Effector memory CD4-positive, alpha-beta T cell (primary cell): ENCODE results near the gene RIMS4.

ENCODE experiments used
- DNase-seq, 3 donors: peaks; one replicate each; pipeline ENCODE4 v3.0.0-alpha.2; 2020
- H3K27ac ChIP-seq: 2 replicates; pipeline ENCODE4 v1.7.0; 2013; ENCODE audit warnings: mild to moderate bottlenecking, low read length, moderate library complexity; ENCODE audit not compliant: insufficient read depth, poor library complexity, severe bottlenecking
- H3K27me3 ChIP-seq: replicated peaks from 2 replicates; pipeline ENCODE4 v1.7.0; 2013; ENCODE audit warnings: mild to moderate bottlenecking, low read length; ENCODE audit not compliant: insufficient read depth, control insufficient read depth, poor library complexity, severe bottlenecking
- H3K36me3 ChIP-seq: 2 replicates; pipeline ENCODE4 v1.7.0; 2013; ENCODE audit warnings: mild to moderate bottlenecking, low read length, moderate library complexity; ENCODE audit not compliant: control insufficient read depth, insufficient read depth
- H3K4me1 ChIP-seq: 2 replicates; pipeline ENCODE4 v1.7.0; 2013; ENCODE audit warnings: low read length, mild to moderate bottlenecking; ENCODE audit not compliant: control insufficient read depth, insufficient read depth, poor library complexity, severe bottlenecking
- H3K4me3 ChIP-seq: 2 replicates; pipeline ENCODE4 v1.7.0; 2013; ENCODE audit warnings: low read length, low read depth, mild to moderate bottlenecking; ENCODE audit not compliant: insufficient read depth, poor library complexity, severe bottlenecking
- H3K9me3 ChIP-seq: 2 replicates; pipeline ENCODE4 v1.7.0; 2013; ENCODE audit warnings: mild to moderate bottlenecking, low read length, moderate library complexity; ENCODE audit not compliant: control insufficient read depth

RIMS4 gene

DNA sequence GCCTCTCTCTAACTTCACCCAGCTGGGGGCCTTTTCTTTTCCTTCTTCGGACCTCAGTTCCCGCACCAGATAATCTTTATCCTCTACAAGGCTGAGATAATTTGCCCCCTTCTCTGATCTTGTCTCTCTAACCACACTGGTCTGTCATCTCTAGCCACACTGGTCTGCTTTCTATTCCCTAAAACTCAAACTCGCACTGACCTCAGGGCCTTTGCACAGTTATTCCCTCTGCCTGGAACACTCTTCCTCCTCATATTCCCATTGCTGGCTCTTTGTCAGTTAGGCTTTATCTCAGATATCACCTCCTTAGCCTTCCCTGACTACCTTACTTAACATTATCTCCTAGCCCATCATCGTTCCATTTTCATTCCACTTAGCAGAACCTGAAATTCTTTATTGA is 7.6 kb downstream of the RIMS4 start:
- H3K9me3 ChIP-seq = no peaks in the 10 kb centered on the region
- no peak overlapping the region for H3K4me3 ChIP-seq
- peaks cover 13% of the 10 kb centered on the region for H3K27me3 ChIP-seq
- no peaks in the 10 kb centered on the region for H3K36me3 ChIP-seq
- H3K4me1 ChIP-seq = no peaks in the 10 kb centered on the region
- H3K27ac ChIP-seq = no peak overlapping the region
- no peak for DNase-seq

DNA sequence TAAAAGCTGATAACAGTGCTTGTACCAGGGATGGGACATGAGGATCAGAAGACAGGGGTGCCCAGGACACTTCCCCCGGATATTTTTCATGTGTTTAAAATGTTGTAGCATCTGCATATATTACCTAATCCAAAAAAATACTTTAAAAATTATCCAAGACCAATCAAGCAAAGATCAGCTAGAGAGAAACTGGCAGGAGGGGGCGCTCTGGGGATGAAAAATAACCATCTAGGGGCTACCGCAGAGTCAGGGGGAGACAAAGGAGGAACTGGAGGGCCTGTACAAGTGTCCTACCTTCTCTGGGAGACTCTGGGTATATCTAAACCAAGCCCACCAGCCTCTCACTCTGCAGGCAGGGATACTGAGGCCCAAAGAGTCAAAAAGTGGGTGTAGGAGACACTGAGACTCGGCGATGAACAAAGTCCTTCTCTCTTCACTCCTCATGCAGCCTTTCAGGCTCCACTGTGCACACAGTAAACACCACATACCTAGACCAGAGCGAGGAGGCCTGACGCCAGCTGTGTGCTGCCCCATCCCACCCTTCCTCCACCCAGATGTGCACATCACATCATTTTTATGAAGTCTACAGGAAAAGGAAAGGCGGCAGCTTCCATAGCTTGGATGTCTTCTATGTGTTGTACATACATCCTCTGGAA is 9.8 kb downstream of the RIMS4 start:
- H3K4me1 ChIP-seq = no peaks in the 10 kb centered on the region
- peaks cover 5% of the 10 kb centered on the region for H3K27me3 ChIP-seq
- DNase-seq = no peak
- H3K36me3 ChIP-seq = no peaks in the 10 kb centered on the region
- no peaks in the 10 kb centered on the region for H3K9me3 ChIP-seq
- H3K27ac ChIP-seq = no peak overlapping the region
- no peak overlapping the region for H3K4me3 ChIP-seq

DNA sequence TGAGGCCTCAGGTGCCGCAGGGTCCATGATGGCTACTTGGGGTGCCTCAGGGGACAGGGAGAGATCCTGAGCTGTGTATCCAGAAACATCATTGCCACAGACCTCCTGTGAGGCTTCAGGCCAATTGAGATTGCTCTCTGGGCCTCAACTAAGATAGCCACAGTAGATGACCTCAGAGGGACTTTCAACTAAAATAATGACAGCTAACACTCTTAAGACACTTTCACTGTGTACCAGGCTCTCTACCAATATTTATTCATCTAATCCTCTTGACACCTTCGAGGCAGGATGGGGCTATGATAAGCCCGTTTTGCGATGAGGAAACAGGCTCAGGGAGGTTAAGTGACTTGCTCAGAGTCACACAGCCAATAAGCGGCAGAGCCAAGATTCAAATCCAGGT is 10.7 kb downstream of the RIMS4 start:
- Histone ChIP-seq H3K36me3 (no peaks in the 10 kb centered on the region), H3K4me1 (no peaks in the 10 kb centered on the region), H3K4me3 (no peak overlapping the region), H3K27ac (no peak overlapping the region), H3K27me3 (no peaks in the 10 kb centered on the region), H3K9me3 (no peaks in the 10 kb centered on the region)
- DNase-seq = no peak

DNA sequence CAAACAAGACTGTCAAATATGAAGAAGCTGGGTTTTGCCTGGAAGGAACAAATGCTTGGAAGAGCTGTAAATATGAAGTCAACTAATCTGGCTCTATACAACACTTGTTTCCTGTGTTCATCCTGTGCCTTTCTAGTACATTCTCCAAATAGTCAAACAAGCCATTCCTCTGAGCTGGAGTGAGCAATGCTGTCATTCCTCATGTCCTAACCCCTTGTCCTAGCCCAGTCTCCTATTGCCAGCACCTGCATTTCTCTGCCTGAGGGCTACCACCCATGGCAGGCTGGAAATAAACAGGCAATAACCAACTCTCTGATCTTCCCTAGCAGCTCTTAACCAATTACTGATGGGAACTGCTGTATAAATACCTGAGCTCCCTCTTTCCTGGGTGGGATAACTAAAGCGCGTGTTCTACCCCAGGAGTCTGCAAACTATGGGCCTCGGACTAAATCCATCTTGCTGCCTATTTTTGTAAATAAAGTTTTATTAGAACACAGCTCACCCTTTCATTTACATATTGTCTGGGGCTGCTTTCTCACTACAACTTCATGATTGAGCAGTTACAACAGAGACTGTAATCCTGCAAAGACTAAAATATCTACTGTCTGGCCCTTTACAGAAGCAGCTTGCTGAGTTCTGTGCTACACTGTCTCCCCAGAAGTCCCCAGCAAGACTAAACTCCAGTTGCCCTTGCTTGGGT is 13.4 kb downstream of the RIMS4 start:
- H3K4me1 ChIP-seq = no peaks in the 10 kb centered on the region
- H3K4me3 ChIP-seq = no peak overlapping the region
- H3K27me3 ChIP-seq = no peaks in the 10 kb centered on the region
- no peaks in the 10 kb centered on the region for H3K36me3 ChIP-seq
- H3K27ac ChIP-seq = no peak overlapping the region
- no peak for DNase-seq
- no peaks in the 10 kb centered on the region for H3K9me3 ChIP-seq

DNA sequence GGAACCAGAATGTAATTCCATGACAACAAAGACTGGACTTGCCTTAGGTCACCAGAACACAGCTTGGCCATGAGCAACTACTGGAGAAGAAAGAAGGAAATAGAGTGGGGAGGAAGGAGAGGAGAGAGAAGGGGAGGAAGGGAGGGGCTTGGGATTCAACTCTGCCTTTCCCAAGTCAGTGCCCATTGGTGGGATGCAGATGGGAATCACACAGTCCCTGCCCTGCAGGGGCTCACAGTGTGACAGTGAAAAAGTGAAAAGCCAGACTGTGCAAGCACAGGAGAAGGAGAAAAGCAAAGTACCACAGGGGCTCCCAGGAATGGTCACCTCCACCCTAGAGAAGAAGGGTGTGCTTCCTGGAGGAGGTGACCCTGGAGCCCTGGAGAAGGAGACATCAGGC is 14.0 kb downstream of the RIMS4 start:
- Histone ChIP-seq H3K36me3 (no peaks in the 10 kb centered on the region), H3K27me3 (no peaks in the 10 kb centered on the region), H3K4me3 (no peak overlapping the region), H3K4me1 (no peaks in the 10 kb centered on the region), H3K27ac (no peak overlapping the region), H3K9me3 (no peaks in the 10 kb centered on the region)
- no peak for DNase-seq

DNA sequence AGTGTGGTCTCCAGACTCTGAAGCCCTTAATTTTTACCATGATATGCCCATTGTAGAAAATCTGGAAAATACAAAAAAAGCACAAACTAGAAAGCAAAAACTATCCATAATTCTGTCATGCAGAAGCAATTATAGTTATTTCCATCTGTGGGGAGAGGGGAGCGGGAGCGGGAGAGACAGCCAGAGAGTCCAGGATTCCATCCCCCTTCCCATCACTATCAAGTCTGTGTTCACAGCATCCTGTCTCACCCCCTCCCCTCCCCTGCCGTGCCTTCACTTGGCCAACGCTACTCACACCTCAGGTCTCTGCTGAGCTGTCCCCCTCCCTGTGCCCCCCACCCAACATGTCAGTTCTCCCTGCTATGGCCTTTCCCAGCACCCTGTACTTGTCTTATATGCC is 14.5 kb downstream of the RIMS4 start:
- no peak for DNase-seq
- Histone ChIP-seq H3K4me3 (no peak overlapping the region), H3K4me1 (no peaks in the 10 kb centered on the region), H3K9me3 (no peaks in the 10 kb centered on the region), H3K27ac (no peak overlapping the region), H3K27me3 (no peaks in the 10 kb centered on the region), H3K36me3 (no peaks in the 10 kb centered on the region)

DNA sequence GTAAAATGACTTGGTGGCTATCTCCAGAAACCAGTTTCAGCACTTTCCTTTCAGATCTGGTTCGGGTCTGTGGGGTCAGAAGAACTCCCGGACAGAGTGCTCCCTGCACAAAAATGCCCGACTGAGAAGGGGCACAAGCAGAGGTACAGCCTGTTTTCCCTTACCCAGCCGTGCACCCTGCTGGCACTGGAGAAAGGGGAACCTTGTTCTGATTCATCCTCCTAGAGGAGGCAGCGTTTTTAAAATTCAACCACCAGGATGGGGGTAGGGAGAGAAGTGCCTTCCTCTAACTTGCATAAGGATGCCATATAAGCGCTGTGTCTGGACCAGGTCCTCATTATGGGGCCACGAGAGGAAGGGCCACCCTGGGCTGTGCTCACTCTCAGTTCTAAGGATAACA is 17.6 kb downstream of the RIMS4 start:
- Histone ChIP-seq H3K36me3 (no peaks in the 10 kb centered on the region), H3K4me3 (no peak overlapping the region), H3K27me3 (peaks cover 4% of the 10 kb centered on the region), H3K4me1 (no peaks in the 10 kb centered on the region), H3K27ac (no peak overlapping the region), H3K9me3 (no peaks in the 10 kb centered on the region)
- DNase-seq = no peak

DNA sequence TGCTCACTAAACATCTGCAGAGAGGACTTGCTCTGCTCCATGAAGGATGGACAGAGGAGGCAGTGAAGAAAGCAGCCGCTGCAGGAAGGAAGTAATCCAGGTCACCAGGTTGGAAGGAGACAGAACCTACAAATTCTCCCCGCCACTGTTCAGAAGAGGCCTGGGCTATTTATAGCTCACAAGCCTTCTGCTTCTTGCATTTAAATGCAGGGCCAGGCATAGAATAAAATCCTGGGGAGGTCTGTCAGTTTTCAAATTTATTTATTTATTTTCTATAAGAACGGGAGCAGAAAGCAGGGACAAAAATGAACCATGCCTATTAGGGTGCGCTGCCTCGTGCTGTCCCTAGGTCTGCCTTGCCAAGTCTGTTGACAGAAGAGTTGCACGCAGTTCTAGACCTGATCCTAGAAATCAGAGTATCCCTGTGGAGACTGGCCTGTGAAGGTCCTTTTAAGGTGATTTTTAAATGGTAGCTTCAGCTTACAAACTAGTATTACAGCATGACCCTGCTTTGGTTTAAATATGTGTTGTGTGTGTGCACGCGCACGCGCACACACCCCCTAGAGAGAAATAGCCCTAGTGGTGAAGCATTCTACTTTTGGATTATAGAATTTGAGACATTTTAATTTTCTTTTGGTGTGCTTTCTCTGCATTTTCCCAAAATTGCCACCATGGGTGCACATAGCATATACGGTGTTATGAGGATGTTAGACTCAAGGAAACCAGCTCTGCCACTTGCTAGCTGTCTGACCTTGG is 19.5 kb downstream of the RIMS4 start:
- no peaks in the 10 kb centered on the region for H3K4me1 ChIP-seq
- peaks cover 4% of the 10 kb centered on the region for H3K27me3 ChIP-seq
- H3K27ac ChIP-seq = no peak overlapping the region
- DNase-seq = no peak
- H3K9me3 ChIP-seq = no peaks in the 10 kb centered on the region
- H3K36me3 ChIP-seq = no peaks in the 10 kb centered on the region
- no peak overlapping the region for H3K4me3 ChIP-seq

DNA sequence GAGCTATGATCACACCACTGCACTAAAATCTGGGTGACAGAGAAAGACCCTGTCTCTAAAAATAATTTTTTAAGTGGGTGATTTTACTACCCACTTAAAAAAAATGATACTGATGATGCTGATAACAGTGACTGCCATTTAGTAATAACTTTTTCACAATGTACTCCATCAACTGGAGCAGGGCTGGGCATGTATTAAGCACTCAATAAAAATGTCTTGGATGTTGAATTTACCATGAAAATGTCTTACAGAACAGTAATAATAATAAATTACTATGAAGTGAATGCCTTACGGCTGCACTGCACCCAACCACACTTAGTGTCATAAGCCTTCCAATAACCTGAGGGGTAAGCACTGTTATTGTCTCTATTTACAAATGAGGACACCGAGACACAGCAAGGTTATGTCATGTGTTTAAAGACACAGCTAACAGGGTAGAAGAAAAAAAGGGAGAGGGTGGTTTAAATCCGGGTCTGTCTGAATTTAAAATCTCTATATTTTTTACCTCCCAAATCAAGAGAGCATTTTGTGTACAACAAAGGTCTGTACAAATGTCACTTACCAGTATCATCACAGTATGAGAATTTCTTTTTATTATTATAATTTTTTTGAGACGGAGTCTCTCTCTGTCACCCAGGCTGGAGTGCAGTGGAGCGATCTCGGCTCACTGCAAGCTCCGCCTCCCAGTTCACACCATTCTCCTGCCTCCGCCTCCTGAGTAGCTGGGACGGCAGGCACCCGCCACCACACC is 21.5 kb downstream of the RIMS4 start:
- Histone ChIP-seq H3K27me3 (peaks cover 4% of the 10 kb centered on the region), H3K4me1 (no peaks in the 10 kb centered on the region), H3K27ac (no peak overlapping the region), H3K36me3 (no peaks in the 10 kb centered on the region), H3K9me3 (no peaks in the 10 kb centered on the region), H3K4me3 (no peak overlapping the region)
- no peak for DNase-seq
